G401 (cell line): ENCODE measurements around the gene JAKMIP3. TPM values are rescaled to one million over a fixed set of nuclear protein-coding genes. Genes with fewer than 3 reads are reported as not detected.

ENCODE experiments used
- DNase-seq: peaks from one replicate; pipeline ENCODE4 v3.0.0-alpha.2; 2015; ENCODE audit warnings: low spot score
- in situ Hi-C: cut with HindIII; loops from 2 replicates; pipeline ENCODE4 v1.10.0; 2016; ENCODE audit warnings: low sequenced_read_pairs, mixed read lengths
- total RNA-seq: library from RNA; depleted of rRNA; stranded (reverse); fragments of >200 nt; shearing (Covaris generic); gene quantifications from 2 replicates; pipeline ENCODE4 v1.2.3, GENCODE V29; 2014

JAKMIP3 gene
- total RNA-seq, 1 experiment from 2014 or later: 0.27 TPM

DNA sequence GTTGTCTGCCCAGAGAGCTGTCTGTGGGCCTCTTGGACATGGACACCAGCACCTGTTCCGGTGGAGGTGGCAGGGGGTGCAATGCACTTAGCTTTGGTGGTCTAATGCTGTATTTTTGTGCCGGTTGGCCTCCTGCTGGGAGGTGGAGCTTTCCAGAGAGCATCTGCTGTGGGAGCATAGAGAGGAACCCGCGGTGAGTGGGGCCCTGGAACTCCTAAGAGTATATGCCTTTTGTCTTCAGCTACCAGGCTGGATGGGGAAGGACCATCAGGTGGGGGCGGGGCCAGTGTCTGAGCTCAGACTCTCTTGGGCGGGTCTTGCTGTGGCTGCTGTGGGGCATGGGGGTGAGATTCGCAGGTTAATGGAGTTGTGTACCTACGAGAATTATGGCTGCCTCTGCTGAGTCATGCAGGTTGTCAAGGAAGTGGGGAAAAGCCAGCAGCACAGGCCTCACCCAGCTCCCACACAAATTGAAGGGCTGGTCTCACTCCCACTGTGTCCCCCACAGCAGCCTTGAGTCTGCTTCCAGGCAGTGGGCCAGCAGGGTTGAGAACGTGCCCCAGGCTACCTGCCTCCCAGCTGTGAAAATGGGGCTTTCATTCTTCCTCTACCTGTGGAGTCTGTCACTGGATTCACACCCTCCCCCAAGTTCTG is 29.0 kb downstream of the JAKMIP3 start:
- in situ Hi-C loops: no loop called here
- no peak for DNase-seq

DNA sequence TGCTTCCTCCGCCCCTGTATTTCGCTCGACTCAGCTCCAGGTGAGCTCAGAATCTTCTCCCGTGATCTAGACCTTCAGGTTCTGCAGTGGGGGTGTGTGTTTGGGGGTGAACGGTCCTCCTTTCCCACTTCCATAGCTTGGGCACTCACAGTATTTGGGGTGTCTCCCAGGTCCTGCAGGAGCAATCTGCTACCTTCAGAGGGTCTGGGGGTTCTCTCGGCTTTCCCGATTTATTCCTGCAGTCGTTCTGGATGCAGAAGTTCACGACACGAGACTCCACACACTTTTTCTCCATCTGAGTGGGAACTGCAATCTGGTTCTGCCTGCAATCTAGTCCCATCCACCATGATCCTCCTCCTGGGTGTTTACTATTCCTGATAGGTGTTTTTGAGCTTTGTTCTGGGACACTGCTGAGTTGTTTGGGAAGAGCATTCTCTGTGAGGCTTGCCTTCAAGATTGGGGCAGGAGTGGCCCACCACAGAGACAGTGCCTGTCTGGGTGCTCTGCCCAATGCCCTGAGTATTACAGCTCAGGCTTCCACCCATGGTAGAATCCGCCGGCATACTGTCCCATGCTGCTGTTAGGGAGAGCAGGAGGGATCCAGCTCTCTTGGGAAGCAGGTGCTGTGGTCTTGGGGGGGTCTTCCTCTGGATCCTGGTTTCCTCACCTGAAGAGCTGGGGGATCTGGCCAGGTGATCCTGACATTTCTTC is 29.8 kb downstream of the JAKMIP3 start:
- in situ Hi-C loops: no loop called here
- no peak for DNase-seq

- in situ Hi-C loops: no loop called here
- DNase-seq: no peak
Observed at GRCh38 chr10:132096223-132096622, 30.5 kb downstream of the JAKMIP3 start.

DNA sequence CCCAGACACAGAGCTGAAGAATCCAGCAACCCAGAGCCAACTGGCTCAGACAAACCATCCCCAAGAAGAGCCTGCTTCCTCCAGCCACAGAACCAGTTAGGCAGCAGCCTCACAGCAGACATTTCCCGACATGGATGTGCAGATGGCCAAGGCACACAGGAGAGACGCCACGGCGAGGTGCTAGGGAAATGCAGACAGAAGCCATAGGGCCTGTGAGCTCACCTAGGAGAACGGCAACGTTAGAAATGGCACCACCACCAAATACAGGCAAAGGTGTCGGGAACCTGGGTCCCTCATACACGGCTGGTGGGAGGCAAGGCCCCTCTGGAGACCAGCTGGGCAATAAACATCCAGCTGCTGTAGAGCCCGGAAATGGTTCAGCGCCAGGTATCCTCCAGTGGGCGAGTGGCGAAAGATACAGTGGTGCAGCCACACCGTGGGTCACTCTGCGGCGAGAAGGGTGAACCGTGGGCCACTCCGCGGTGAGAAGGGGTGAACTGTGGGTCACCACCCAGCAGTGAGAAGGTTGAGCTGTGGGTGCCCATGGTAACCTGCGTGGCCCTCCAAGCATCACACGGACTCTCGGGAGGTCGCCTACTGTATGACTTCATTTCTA is 31.2 kb downstream of the JAKMIP3 start:
- DNase-seq: no peak
- in situ Hi-C loops: no loop called here

GRCh38 chr10:132097609-132098377 is 32.0 kb downstream of the JAKMIP3 start:
- no peak for DNase-seq
- in situ Hi-C loops: no loop called here

GRCh38 chr10:132098539-132099388 is 33.0 kb downstream of the JAKMIP3 start:
- in situ Hi-C loops: no loop called here
- no peak for DNase-seq

GRCh38 chr10:132099389-132100090 is 33.8 kb downstream of the JAKMIP3 start:
- DNase-seq: no peak
- in situ Hi-C loops: no loop called here

- in situ Hi-C loops: no loop called here
- no peak for DNase-seq
Observed at GRCh38 chr10:132100091-132100481, 34.3 kb downstream of the JAKMIP3 start.

GRCh38 chr10:132100556-132101349 is 35.0 kb downstream of the JAKMIP3 start:
- in situ Hi-C loops: no loop called here
- no peak for DNase-seq

GRCh38 chr10:132101529-132101928 is 35.8 kb downstream of the JAKMIP3 start:
- no peak for DNase-seq
- in situ Hi-C loops: no loop called here

DNA sequence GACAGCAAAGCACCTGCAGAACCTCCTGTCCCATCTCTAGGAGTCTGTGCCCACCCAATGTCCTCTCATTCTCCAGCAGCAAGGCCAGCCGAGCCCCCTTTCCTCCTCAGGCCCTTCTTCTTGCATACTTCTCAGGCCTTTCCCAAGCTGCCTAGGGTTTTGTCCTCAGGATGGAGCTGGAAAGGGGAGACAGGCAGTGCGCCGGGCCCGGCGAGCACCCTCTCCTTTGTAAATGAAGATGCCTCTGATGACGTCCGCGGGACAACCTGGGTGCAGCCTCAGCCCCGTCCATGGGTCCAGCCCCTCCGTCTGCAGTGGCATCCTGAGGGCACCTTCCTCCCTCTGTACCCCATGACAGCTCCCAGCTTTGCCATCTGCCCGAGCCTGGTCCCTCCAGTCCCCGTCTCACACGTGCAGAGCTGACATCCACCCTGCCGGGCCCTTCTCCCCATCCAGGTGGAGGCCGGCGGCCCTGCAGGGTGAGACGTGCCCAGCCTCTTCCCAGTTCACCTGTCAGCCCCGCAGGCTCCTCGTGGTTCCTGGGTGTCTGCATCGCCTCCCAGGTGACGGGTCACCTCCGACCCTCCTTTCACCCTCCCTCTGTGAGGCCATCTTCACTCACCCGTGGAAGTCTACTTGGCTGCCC is 36.4 kb downstream of the JAKMIP3 start:
- DNase-seq: no peak
- in situ Hi-C loops: no loop called here

DNA sequence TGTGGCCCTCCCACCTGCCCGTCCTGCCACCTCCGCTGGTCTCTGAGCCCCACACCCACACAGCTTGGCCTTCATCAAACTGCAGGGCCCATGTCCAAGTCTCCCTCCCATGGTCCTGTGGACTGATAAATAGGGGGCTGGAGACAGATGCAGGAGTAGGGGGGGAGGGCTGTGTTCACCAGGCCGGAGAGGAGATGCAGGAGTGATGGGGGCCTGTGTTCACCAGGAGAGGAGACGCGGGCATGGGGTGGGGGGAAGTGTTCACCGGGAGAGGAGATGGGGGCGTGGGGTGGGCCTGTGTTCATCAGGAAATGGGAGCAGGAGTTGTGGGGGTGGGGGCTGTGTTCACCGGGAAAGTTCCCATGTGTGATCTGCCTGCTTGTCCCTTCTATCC is 37.0 kb downstream of the JAKMIP3 start:
- in situ Hi-C loops: no loop called here

DNA sequence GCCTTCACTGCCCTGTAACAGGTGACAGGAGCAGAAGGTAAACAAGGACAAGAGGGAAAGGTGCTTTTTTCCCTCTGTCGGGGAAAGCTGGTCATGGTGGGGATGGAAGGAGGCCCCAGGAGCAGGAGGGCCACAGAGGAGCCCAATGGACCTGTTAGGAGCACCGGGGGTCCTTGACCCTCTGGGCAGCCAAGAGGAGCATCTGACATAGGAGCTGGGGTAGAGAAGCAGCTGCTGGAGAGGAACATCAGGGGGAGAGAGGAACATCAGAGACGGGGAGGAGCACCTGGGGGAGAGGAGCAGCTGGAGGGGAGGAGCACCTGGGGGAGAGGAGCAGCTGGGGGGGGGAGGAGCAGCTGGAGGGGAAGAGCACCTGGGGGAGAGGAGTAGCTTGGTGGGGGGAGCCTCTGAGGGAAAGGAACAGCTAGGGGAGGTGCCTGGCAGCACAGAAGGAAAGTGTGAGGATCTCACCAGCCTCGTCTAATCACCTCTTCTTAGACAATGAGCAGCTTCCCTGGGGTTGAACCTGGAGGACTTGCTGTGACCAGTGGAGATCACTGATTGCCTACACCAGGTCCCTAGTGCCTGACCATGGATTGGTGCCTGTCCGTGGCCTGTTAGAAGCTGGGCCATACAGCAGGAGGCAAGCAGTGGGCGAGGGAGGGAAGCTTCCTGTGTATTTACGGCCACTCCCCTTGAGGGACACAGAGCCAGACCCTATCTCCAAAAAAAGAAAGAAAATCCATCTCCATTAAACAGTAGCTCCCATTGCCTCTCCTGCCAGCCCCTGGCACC is 37.6 kb downstream of the JAKMIP3 start:
- in situ Hi-C loops: no loop called here
- no peak for DNase-seq

More for the DNA sequence above, 37.0 kb downstream of the JAKMIP3 start:
- DNase-seq: no peak

GRCh38 chr10:132104062-132104461 is 38.3 kb downstream of the JAKMIP3 start:
- no peak for DNase-seq
- in situ Hi-C loops: no loop called here

DNA sequence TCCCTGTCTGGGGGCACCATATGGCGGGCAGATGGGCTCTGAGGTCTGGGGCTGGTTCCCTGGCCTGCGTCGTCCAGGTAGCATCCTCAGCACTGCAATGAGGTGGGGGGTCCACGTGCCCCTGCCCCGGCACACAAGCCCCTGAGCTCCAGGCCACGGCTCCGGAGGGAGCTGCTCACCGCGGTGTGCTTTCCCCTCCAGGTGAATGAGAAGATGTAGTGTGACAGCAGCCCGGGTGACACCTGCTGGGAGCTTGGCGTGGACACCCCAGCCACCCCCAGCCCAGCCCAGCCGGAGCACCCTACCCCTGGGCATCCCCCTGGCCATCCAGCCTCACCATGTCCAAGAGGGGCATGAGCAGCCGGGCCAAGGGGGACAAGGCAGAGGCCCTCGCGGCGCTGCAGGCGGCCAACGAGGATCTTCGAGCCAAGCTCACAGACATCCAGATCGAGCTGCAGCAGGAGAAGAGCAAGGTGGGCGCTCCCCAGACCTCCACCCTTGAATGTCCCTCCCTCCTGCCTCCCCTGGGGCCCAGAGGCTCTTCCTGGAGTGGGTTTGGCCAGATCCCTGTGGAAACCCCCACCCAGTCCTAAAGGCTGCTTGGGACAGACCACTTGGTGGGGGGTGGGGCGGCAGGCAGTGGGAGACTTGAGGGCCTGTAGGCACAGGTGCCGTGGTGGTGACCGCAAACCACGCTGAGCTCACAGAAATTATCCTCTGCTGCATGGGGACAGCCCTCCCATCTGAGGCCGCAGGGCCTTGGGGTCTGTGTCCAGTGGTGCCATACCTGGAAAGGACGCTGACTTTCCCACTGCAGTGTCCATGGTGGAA is 38.9 kb downstream of the JAKMIP3 start:
- no peak for DNase-seq

More for the DNA sequence above, 38.9 kb downstream of the JAKMIP3 start:
- in situ Hi-C loops: no loop called here
